ENCODE data around the gene NKD2.

The NKD2 gene

GRCh38 chr5:1036504-1037122, 28.0 kb downstream of the NKD2 start:
- H3K4me3 ChIP-seq (replicated peaks; ENCODE audit: low read depth, low read length) = no peak overlapping the region
- no peak for DNase-seq (ENCODE audit: extremely low read depth, low read depth)
- TF ChIP-seq, protein P1, sequence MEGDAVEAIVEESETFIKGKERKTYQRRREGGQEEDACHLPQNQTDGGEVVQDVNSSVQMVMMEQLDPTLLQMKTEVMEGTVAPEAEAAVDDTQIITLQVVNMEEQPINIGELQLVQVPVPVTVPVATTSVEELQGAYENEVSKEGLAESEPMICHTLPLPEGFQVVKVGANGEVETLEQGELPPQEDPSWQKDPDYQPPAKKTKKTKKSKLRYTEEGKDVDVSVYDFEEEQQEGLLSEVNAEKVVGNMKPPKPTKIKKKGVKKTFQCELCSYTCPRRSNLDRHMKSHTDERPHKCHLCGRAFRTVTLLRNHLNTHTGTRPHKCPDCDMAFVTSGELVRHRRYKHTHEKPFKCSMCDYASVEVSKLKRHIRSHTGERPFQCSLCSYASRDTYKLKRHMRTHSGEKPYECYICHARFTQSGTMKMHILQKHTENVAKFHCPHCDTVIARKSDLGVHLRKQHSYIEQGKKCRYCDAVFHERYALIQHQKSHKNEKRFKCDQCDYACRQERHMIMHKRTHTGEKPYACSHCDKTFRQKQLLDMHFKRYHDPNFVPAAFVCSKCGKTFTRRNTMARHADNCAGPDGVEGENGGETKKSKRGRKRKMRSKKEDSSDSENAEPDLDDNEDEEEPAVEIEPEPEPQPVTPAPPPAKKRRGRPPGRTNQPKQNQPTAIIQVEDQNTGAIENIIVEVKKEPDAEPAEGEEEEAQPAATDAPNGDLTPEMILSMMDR (IDR thresholded peaks at IDR 0.05; ENCODE audit: low read depth, low read length, missing control alignments) = no peak

DNA sequence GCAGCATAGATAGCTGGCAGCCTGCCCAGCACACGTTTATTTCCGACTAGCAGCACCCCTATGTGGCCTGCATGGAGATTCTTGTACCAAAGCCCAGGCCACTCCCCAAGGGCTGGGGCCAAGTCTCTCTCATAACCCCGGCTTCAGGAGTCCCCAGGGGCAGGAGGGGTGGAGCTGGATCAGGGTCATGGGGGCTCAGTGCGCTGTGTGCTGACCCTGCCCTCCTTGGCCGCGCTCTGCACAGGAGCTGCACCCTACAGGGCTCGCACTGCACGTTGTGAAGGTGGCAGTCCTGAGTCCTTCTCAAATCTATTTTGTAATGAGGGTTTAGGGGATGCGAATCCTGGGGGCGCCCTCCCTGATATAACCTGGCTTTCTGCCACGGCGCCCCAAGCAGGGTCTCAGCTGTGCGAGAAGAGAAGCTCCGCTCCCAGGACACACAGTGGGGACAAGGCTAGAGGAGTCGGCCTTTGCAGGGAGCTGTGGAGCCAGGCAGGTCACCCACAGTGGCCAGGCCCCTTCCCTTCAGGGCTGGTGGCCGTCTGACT, 28.6 kb downstream of the NKD2 start:
- no peak for DNase-seq (ENCODE audit: extremely low read depth, low read depth)
- TF ChIP-seq, protein P1 (IDR thresholded peaks at IDR 0.05; ENCODE audit: low read depth, low read length, missing control alignments) = no peak
- no peak overlapping the region for H3K4me3 ChIP-seq (replicated peaks; ENCODE audit: low read depth, low read length)

DNA sequence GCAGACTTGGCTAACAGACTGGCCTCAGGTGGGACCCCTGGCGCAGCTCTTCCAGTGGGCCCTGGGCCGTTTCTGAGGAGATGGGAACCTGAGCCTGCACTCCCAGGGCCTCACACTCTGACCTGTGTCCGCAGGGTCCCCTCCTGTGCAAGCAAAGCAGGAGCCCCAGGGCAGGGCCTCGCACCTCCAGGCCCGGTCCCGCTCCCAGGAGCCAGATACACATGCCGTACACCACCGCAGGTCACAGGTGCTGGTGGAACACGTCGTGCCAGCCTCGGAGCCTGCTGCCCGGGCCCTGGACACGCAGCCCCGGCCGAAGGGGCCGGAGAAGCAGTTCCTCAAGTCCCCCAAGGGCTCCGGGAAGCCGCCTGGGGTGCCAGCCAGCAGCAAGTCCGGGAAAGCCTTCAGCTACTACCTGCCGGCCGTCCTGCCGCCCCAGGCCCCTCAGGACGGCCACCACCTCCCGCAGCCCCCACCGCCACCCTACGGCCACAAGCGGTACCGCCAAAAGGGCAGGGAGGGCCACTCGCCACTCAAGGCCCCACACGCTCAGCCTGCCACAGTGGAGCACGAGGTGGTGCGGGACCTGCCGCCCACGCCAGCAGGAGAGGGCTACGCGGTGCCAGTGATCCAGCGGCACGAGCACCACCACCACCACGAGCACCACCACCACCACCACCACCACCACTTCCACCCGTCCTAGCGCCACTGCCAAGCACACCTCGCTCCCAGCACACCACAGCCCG, 29.2 kb downstream of the NKD2 start:
- no peak for DNase-seq (ENCODE audit: extremely low read depth, low read depth)
- TF ChIP-seq, protein P1 (IDR thresholded peaks at IDR 0.05; ENCODE audit: low read depth, low read length, missing control alignments) = no peak

DNA sequence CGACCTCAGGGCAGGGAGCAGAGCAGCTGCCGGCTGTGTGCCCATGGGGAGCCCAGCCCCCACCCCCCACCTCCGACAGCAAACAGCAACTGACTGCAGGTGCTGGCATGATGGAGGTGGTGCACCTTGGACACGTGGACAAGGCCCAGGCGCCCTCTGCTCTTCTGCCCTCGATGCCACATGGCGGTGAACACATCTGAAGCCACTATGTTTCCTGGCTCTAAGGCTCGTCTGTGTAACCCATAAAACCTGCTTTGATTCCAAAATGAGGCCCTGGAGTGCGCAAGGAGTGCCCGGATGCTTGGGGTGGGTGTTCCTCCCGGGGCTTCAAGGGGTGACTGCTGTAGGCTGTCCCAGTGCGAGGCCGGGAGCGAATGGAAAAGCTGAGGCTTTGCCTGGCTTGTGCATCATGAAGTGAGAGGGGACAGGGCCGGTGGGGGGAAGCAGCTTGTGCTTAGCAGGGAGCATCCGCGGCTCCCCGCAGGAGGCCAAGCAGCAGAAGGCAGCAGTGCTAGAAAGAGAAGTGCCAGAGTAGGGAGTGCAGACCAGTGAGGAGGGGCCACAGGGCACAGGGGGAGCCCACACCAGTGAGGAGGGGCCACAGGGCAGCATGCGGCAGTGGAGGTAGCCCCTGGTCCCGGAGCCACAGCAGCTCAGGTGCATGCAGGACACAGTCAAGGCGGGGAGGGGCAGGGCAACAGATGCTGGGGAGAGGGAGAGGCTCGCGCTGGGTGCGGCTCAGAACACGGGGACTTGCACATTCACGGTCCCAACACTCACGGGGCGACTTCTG, 30.0 kb downstream of the NKD2 start:
- TF ChIP-seq, protein P1 (IDR thresholded peaks at IDR 0.05; ENCODE audit: low read depth, low read length, missing control alignments) = no peak
- no peak for DNase-seq (ENCODE audit: extremely low read depth, low read depth)
- no peak overlapping the region for H3K4me3 ChIP-seq (replicated peaks; ENCODE audit: low read depth, low read length)

More for the DNA sequence above, 29.2 kb downstream of the NKD2 start:
- no peak overlapping the region for H3K4me3 ChIP-seq (replicated peaks; ENCODE audit: low read depth, low read length)

DNA sequence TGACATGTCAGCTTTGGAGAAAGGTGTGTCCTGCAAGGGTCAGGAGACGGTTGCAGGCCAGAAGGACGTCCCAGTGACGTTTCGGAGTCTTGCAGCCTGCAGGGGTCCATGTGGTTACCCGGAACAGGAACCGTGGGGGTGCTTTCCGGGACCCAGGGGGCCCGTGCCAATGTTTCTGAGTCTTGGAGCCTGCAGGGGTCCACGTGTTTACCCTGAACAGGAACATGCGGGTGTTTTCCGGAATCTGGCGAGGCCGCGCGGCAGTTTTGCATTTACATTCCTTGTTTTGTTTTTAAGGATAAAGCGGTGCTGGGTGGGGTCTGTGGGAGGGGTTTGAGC, 30.6 kb downstream of the NKD2 start:
- no peak overlapping the region for H3K4me3 ChIP-seq (replicated peaks; ENCODE audit: low read depth, low read length)
- TF ChIP-seq, protein P1 (IDR thresholded peaks at IDR 0.05; ENCODE audit: low read depth, low read length, missing control alignments) = no peak
- no peak for DNase-seq (ENCODE audit: extremely low read depth, low read depth)

GRCh38 chr5:1039706-1040260, 31.2 kb downstream of the NKD2 start:
- no peak overlapping the region for H3K4me3 ChIP-seq (replicated peaks; ENCODE audit: low read depth, low read length)
- no peak for DNase-seq (ENCODE audit: extremely low read depth, low read depth)
- TF ChIP-seq, protein P1 (IDR thresholded peaks at IDR 0.05; ENCODE audit: low read depth, low read length, missing control alignments) = no peak
